ENCODE data around the gene SMPDL3B. TPM values are rescaled to one million over a fixed set of nuclear protein-coding genes. Genes with fewer than 3 reads are reported as not detected.

The SMPDL3B gene
- 0.91 and 1.4 TPM in 2 replicates for total RNA-seq

DNA sequence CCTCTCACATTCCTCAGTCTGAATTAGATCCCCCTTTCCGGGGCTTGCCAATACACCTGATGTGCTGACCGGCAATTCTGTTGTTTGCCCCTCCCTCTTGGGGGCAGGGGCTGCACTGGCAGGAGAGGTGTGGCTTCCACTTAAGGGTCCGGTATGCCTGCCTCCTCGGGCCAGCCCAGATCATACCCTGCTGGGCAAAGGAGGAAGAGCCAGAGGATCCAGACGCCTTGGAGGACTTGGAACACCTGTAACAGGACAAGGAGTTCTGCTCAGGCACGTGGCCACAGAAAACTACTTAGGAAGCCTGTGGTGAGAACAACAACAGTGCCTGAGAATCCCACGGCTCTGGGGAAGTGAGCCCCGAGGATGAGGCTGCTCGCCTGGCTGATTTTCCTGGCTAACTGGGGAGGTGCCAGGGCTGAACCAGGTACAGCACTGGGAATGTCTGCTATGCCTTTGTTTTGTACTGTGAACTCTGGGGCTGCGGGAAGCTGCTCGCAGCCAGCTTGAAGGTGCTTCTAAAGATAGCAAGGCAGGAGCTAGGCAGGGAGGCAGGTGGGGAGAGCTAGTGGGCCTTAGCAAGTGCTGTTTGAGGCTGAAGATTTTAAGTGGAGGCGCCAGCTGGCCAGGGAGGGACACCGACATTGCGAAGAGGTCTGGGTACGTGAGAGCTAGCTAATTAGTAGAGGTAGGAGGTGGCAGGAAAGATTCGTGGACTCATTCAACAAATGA is at the start of gene SMPDL3B:
Gene SMPDL3B (plus strand): TSS at position 183 of the 732 bp plus-strand sequence. CDS start 184 bp downstream, at position 367.

DNA sequence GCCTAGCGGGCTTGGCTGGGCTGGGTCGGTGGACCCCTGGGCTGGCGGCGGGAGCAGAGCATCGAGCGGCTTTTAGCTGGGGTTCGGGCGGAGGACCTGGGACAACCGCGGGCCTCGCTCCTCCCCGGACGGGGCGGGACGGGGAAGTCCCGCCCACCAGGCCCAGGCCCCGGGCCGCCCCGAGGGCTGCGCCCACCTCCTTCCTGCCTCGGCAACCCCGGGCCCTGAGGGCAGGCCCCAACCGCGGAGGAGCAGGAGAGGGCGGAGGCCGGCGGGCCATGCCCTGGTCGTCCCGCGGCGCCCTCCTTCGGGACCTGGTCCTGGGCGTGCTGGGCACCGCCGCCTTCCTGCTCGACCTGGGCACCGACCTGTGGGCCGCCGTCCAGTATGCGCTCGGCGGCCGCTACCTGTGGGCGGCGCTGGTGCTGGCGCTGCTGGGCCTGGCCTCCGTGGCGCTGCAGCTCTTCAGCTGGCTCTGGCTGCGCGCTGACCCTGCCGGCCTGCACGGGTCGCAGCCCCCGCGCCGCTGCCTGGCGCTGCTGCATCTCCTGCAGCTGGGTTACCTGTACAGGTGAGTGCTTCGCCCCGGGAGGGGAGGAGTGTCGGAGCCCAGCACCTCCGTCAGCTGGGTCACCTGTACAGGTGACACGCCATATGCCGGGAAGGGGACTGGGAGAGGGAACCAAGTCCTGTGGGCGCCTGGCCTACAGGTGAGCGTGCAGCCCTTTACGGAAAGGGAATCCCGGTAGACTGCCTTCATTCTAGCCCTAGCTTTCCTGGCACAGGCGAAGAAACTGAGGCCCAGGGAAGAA is 25.2 kb downstream of the SMPDL3B start, which contains the start of gene XKR8:
Gene XKR8 (plus strand): TSS at position 182 of the 812 bp plus-strand sequence. CDS start 97 bp downstream, at position 279.

Other genes starting within 250 kb of the SMPDL3B start
- 10.3 and 13.4 TPM in 2 replicates for gene FAM76A, start 209.0 kb upstream of the SMPDL3B start, total RNA-seq
- 20.2 and 28.3 TPM in 2 replicates for gene STX12, start 161.8 kb upstream of the SMPDL3B start, total RNA-seq
- 28.7 and 41.9 TPM in 2 replicates for gene PPP1R8, start 104.2 kb upstream of the SMPDL3B start, total RNA-seq
- gene THEMIS2, start 62.5 kb upstream of the SMPDL3B start, total RNA-seq: 3.6 and 9.0 TPM in 2 replicates
- gene RPA2, start 20.4 kb upstream of the SMPDL3B start, total RNA-seq: 27.3 and 31.9 TPM in 2 replicates
- 2.9 and 4.7 TPM in 2 replicates for gene XKR8, start 25.0 kb downstream of the SMPDL3B start, total RNA-seq
- gene EYA3, start 153.6 kb downstream of the SMPDL3B start, total RNA-seq: 8.7 and 9.4 TPM in 2 replicates
- gene PTAFR, start 241.7 kb downstream of the SMPDL3B start, total RNA-seq: 16.7 and 28.3 TPM in 2 replicates

All from hair follicular keratinocyte (primary cell).